ENCODE measurements around the gene SSBP4.

- TF ChIP-seq CTCF (IDR thresholded peaks at IDR 0.05; ENCODE audit: poor library complexity) (no peak), EZH2phosphoT487 (IDR thresholded peaks at IDR 0.05; ENCODE audit: low read depth, severe bottlenecking, unreplicated experiment) (no peak)
Observed at GRCh38 chr19:18415178-18415867, 3.9 kb upstream of the SSBP4 start.

All from hepatocyte (in vitro differentiated cells).